GM12891 (cell line): ENCODE data around the gene OR2H2.
A peak's percentile ranks its signal among the peaks of the same experiment; 100 is the strongest.

Experiments used
- DNase-seq: peaks from one replicate; pipeline ENCODE4 v3.0.0; 2011; ENCODE audit warnings: low spot score; ENCODE audit not compliant: insufficient read length
- FAIRE-seq: peaks from 2 replicates; lab custom pipeline; 2011; peaks lifted over from hg19 to GRCh38; lab: Jason Lieb, UNC
- PAX5 ChIP-seq: IDR thresholded peaks from 2 replicates; pipeline ENCODE4 v1.6.1; 2011; ENCODE audit warnings: low read length, moderate library complexity, mild to moderate bottlenecking; ENCODE audit not compliant: insufficient read depth, severe bottlenecking
- POLR2A ChIP-seq: IDR thresholded peaks from 2 replicates; pipeline ENCODE4 v1.6.1; 2011; ENCODE audit warnings: low read depth, low read length, control low read depth
- POLR2AphosphoS5 ChIP-seq: IDR thresholded peaks from 2 replicates; pipeline ENCODE4 v1.6.1; 2011; ENCODE audit warnings: low read depth, low read length, control low read depth
- POU2F2 ChIP-seq: IDR thresholded peaks from 2 replicates; pipeline ENCODE4 v1.6.1; 2011; ENCODE audit warnings: low read depth, mild to moderate bottlenecking, control low read depth, low read length, moderate library complexity
- SPI1 ChIP-seq: IDR thresholded peaks from 2 replicates; pipeline ENCODE4 v1.6.1; 2011; ENCODE audit warnings: low read depth, low read length, control low read depth
- TAF1 ChIP-seq: IDR thresholded peaks from 2 replicates; pipeline ENCODE4 v1.6.1; 2011; ENCODE audit warnings: low read depth, low read length, control low read depth

OR2H2 gene

DNA sequence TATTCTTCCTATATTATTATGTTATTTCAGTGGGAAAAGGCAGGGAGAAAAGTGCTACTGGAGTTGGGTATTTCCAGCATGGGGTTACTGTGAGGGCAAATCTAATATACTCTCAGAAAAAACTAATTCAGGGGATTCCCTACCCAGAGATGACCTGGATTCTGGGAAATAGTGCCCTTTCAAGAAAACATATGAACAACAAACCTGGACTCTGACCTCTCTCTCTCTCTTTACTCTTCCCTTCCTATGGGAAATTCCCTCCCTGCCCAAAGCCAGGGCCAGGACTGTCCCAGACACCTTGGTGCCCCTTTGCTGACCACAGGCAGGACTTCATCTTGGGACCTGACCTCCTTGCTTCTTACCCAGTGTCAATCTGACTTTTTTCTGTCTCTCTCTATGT, 23.8 kb upstream of the OR2H2 start:
- FAIRE-seq (no peak), DNase-seq (no peak)
- TF ChIP-seq TAF1 (no peak), POLR2AphosphoS5 (no peak), SPI1 (no peak), POU2F2 (no peak), PAX5 (no peak), POLR2A (no peak)

- no peak for DNase-seq
- FAIRE-seq = no peak
- TF ChIP-seq PAX5 (no peak), SPI1 (no peak), POLR2A (no peak), TAF1 (no peak), POLR2AphosphoS5 (no peak), POU2F2 (no peak)
Measured at GRCh38 chr6:29561606-29562181, 23.2 kb upstream of the OR2H2 start.

GRCh38 chr6:29563435-29563965, 21.4 kb upstream of the OR2H2 start:
- FAIRE-seq (no peak), DNase-seq (no peak)
- no peak for TF ChIP-seq POLR2AphosphoS5
- TF ChIP-seq TAF1 = no peak
- no peak for TF ChIP-seq PAX5
- TF ChIP-seq POLR2A = no peak
- TF ChIP-seq SPI1 = no peak
- TF ChIP-seq POU2F2 = no peak

DNA sequence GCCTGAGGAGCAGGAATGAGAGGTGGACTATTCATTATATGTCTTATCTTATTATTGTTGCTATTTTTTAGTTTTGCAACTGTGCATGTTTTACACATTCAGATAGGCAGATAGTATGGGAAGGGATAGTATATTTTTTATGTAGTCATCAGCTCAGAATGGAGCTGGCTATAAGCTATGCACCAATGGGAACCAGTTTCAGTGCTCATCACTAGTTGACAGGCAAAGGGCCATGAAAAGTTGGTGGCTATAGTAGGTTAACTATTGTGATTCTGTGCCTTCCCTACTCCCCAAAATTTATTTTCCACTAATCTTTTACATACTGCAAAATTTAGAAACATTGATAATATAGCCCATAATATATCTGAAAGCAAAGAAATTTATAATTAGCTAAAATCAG, 20.0 kb upstream of the OR2H2 start:
- DNase-seq (no peak), FAIRE-seq (no peak)
- TF ChIP-seq POU2F2 = no peak

GRCh38 chr6:29566856-29567255, 18.1 kb upstream of the OR2H2 start:
- TF ChIP-seq POU2F2 = no peak
- TF ChIP-seq POLR2AphosphoS5 = no peak
- TF ChIP-seq POLR2A = no peak
- no peak for TF ChIP-seq TAF1
- TF ChIP-seq SPI1 = no peak
- TF ChIP-seq PAX5 = no peak
- DNase-seq = no peak
- no peak for FAIRE-seq

GRCh38 chr6:29567541-29567940, 17.4 kb upstream of the OR2H2 start:
- DNase-seq (no peak), FAIRE-seq (no peak)
- TF ChIP-seq POU2F2 = no peak
- TF ChIP-seq POLR2A = no peak
- no peak for TF ChIP-seq POLR2AphosphoS5
- no peak for TF ChIP-seq SPI1
- TF ChIP-seq TAF1 = no peak
- no peak for TF ChIP-seq PAX5

- DNase-seq (no peak), FAIRE-seq (no peak)
- TF ChIP-seq POLR2AphosphoS5 (no peak), TAF1 (no peak), POLR2A (no peak), SPI1 (no peak), POU2F2 (no peak), PAX5 (no peak)
Measured at GRCh38 chr6:29567991-29568390, 16.9 kb upstream of the OR2H2 start.

- DNase-seq = no peak
- TF ChIP-seq POLR2AphosphoS5 = no peak
- TF ChIP-seq SPI1 = no peak
- TF ChIP-seq PAX5 = no peak
- TF ChIP-seq TAF1 = no peak
- no peak for TF ChIP-seq POU2F2
- no peak for TF ChIP-seq POLR2A
- FAIRE-seq = no peak
Measured at GRCh38 chr6:29576056-29576455, 8.9 kb upstream of the OR2H2 start.

DNA sequence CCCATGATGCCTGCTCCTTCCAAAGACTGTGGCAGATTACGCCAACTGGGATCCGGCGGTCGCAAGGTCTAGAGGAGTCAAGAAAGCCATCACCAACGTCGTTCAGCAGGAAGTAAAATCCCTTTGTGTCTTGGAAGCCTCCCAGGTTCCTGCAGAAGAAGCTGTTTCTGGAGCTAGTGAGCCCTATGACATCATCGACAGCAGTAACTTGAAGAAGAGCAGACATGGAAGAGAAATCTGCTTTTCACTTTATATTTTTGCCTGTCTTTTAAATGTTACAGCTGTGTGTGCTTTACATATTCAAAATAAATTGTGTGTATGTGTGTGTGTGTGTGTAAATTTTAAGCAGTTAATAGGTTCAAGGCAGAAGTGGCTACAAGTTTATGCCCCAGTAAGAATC, 7.4 kb upstream of the OR2H2 start:
- TF ChIP-seq SPI1 (no peak), POU2F2 (no peak), PAX5 (no peak)
- FAIRE-seq = no peak
- DNase-seq = no peak

DNA sequence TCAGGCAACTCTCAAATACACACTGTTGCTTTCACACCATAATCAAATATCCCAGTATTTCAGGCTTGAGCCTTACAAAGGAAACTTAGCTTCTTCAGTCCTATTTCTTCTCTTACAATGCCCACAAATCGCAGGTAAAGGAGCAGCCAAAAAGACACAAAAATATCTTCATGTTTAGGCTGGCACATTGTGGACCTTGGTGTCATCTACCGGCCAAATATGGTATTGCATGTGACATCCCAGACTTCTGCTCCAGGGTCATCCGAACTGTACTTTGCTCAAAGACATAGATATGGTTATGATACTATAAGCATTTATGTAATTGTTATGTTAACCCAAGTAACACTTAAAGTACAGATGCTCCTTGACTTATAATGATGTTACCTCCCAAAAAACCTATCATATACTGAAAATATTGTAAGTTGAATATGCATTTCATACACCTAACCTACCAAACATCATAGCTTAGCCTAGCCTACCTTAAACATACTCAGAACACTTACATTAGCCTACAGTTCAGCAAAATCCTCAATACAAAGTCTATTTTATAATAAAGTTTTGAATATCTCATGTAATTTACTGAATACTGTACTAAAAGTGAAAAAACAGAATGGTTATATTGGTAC, 4.6 kb downstream of the OR2H2 start:
- FAIRE-seq = peak; percentile 85
- no peak for DNase-seq
- TF ChIP-seq POLR2AphosphoS5 (no peak), POU2F2 (no peak), SPI1 (no peak), TAF1 (no peak), PAX5 (no peak), POLR2A (no peak)
